SU-DHL-6 (cell line): Measurements from ENCODE around the gene AKAP6.

ENCODE experiments used
- H2AFZ ChIP-seq: fragments of 200-600 bp; sonication (generic); 2 replicates; pipeline ENCODE4 v1.6.1; 2014; ENCODE audit warnings: low read depth, mild to moderate bottlenecking, moderate library complexity, mixed read lengths, antibody characterized with exemption, low read length; ENCODE audit not compliant: severe bottlenecking
- H3F3A ChIP-seq: fragments of 200-600 bp; shearing (Covaris generic); 2 replicates; pipeline ENCODE4 v1.6.0; 2016; ENCODE audit warnings: antibody characterized with exemption, mild to moderate bottlenecking; ENCODE audit not compliant: insufficient read depth
- H3K27ac ChIP-seq: fragments of 200-600 bp; sonication (generic); 2 replicates; pipeline ENCODE4 v1.5.1; 2016; ENCODE audit warnings: low read depth, mild to moderate bottlenecking, low read length, moderate library complexity, mixed read lengths
- H3K27me3 ChIP-seq: fragments of 200-600 bp; sonication (generic), shearing (Covaris generic); 2 replicates; pipeline ENCODE4 v1.6.0; 2014; ENCODE audit warnings: mild to moderate bottlenecking, low read length
- H3K36me3 ChIP-seq: fragments of 200-600 bp; sonication (generic); 2 replicates; pipeline ENCODE4 v1.6.1; 2014; ENCODE audit warnings: mild to moderate bottlenecking, low read length, mixed read lengths
- H3K4me2 ChIP-seq: fragments of 300-600, 200-600 bp; shearing (Covaris generic), sonication (generic); 2 replicates; pipeline ENCODE4 v1.6.0; 2014; ENCODE audit warnings: low read length, low read depth, mild to moderate bottlenecking; ENCODE audit not compliant: poor library complexity, severe bottlenecking
- H3K4me3 ChIP-seq: fragments of 200-600 bp; sonication (generic); 2 replicates; pipeline ENCODE4 v1.5.1; 2014; ENCODE audit warnings: antibody characterized with exemption, low read length, mild to moderate bottlenecking, mixed read lengths; ENCODE audit not compliant: insufficient read depth, poor library complexity, severe bottlenecking
- H3K79me2 ChIP-seq: fragments of 200-600 bp; sonication (generic); 2 replicates; pipeline ENCODE4 v1.6.1; 2014; ENCODE audit warnings: mild to moderate bottlenecking, low read length, moderate library complexity; ENCODE audit not compliant: insufficient read depth
- H3K9ac ChIP-seq: fragments of 200-600 bp; sonication (generic); 2 replicates; pipeline ENCODE4 v1.7.0; 2014; ENCODE audit warnings: mild to moderate bottlenecking, low read length
- H3K9me2 ChIP-seq: fragments of 200-600 bp; sonication (generic); replicated peaks from 2 replicates; pipeline ENCODE4 v1.6.1; 2014; ENCODE audit warnings: low read length; ENCODE audit not compliant: insufficient read depth
- H3K9me3 ChIP-seq: fragments of 200-600 bp; sonication (generic); 2 replicates; pipeline ENCODE4 v1.6.1; 2014; ENCODE audit warnings: low read length, mixed read lengths; ENCODE audit not compliant: insufficient read depth
- H4K20me1 ChIP-seq: fragments of 200-600 bp; sonication (generic); 2 replicates; pipeline ENCODE4 v1.6.1; 2014; ENCODE audit warnings: low read depth, mild to moderate bottlenecking, antibody characterized with exemption, low read length, moderate library complexity, mixed read lengths
- CTCF ChIP-seq: fragments of 200-600 bp; sonication (generic); IDR thresholded peaks from one replicate; pipeline ENCODE4 v1.5.1; 2017; ENCODE audit warnings: antibody characterized with exemption, mild to moderate bottlenecking, low read length, moderate library complexity; ENCODE audit not compliant: insufficient read depth, poor library complexity, severe bottlenecking
- EZH2phosphoT487 ChIP-seq: fragments of 200-600 bp; sonication (generic), shearing (Covaris generic); conservative IDR thresholded peaks from 2 replicates; pipeline ENCODE4 v1.6.1; 2018; ENCODE audit warnings: mild to moderate bottlenecking, antibody characterized with exemption, low read length, moderate library complexity, mixed read lengths

The AKAP6 gene

GRCh38 chr14:32536175-32536574, 207.1 kb downstream of the AKAP6 start:
- Histone ChIP-seq H3K36me3 (no peaks in the 10 kb centered on the region), H3K4me3 (no peak overlapping the region), H3K4me2 (no peak overlapping the region), H3K27ac (no peak overlapping the region), H3K79me2 (no peaks in the 10 kb centered on the region), H3K27me3 (no peaks in the 10 kb centered on the region), H3K9me2 (no peaks in the 10 kb centered on the region), H2AFZ (no peak overlapping the region), H3K9ac (no peak overlapping the region), H4K20me1 (no peaks in the 10 kb centered on the region), H3F3A (no peaks in the 10 kb centered on the region), H3K9me3 (no peaks in the 10 kb centered on the region)
- TF ChIP-seq EZH2phosphoT487 (no peak), CTCF (no peak)

- H4K20me1 ChIP-seq: no peaks in the 10 kb centered on the region
- H3K9me3 ChIP-seq: no peaks in the 10 kb centered on the region
- H2AFZ ChIP-seq: no peak overlapping the region
- H3K4me3 ChIP-seq: no peak overlapping the region
- no peak overlapping the region for H3K9ac ChIP-seq
- no peak overlapping the region for H3K4me2 ChIP-seq
- no peak overlapping the region for H3K27ac ChIP-seq
- no peaks in the 10 kb centered on the region for H3F3A ChIP-seq
- H3K9me2 ChIP-seq: no peaks in the 10 kb centered on the region
- no peaks in the 10 kb centered on the region for H3K79me2 ChIP-seq
- H3K36me3 ChIP-seq: no peaks in the 10 kb centered on the region
- no peaks in the 10 kb centered on the region for H3K27me3 ChIP-seq
- TF ChIP-seq EZH2phosphoT487 (no peak), CTCF (no peak)
Measured at GRCh38 chr14:32537166-32537565, 208.1 kb downstream of the AKAP6 start.

- H3K9ac ChIP-seq: no peak overlapping the region
- H3K9me3 ChIP-seq: no peaks in the 10 kb centered on the region
- no peak overlapping the region for H3K4me2 ChIP-seq
- no peaks in the 10 kb centered on the region for H4K20me1 ChIP-seq
- H2AFZ ChIP-seq: no peak overlapping the region
- no peaks in the 10 kb centered on the region for H3K79me2 ChIP-seq
- H3F3A ChIP-seq: no peaks in the 10 kb centered on the region
- no peak overlapping the region for H3K27ac ChIP-seq
- H3K36me3 ChIP-seq: no peaks in the 10 kb centered on the region
- TF ChIP-seq CTCF (no peak), EZH2phosphoT487 (no peak)
- H3K9me2 ChIP-seq: no peaks in the 10 kb centered on the region
- H3K27me3 ChIP-seq: no peaks in the 10 kb centered on the region
- H3K4me3 ChIP-seq: no peak overlapping the region
Measured at GRCh38 chr14:32542507-32542906, 213.4 kb downstream of the AKAP6 start.

- no peaks in the 10 kb centered on the region for H3K9me2 ChIP-seq
- no peak overlapping the region for H3K4me2 ChIP-seq
- no peak overlapping the region for H3K4me3 ChIP-seq
- H3F3A ChIP-seq: no peaks in the 10 kb centered on the region
- H2AFZ ChIP-seq: no peak overlapping the region
- H3K9me3 ChIP-seq: no peaks in the 10 kb centered on the region
- H3K27me3 ChIP-seq: no peaks in the 10 kb centered on the region
- H3K79me2 ChIP-seq: no peaks in the 10 kb centered on the region
- no peaks in the 10 kb centered on the region for H4K20me1 ChIP-seq
- H3K36me3 ChIP-seq: no peaks in the 10 kb centered on the region
- no peak overlapping the region for H3K27ac ChIP-seq
- TF ChIP-seq EZH2phosphoT487: no peak
- no peak for TF ChIP-seq CTCF
- H3K9ac ChIP-seq: no peak overlapping the region
Measured at GRCh38 chr14:32545095-32545494, 216.0 kb downstream of the AKAP6 start.
